A549 (cell line): ENCODE measurements around the gene SLC22A13.

Source experiments
- CEBPB ChIP-seq, 2 experiments: fragments of >200 bp in 1 of 2; sonication (Bioruptor Twin) in 1 of 2; formaldehyde crosslinking in 1 of 2; IDR thresholded peaks; 2 replicates each; pipeline ENCODE4 v1.6.1; 2012 to 2016
- CHD2 ChIP-seq: fragments of 150-350 bp; IDR thresholded peaks from 2 replicates; pipeline ENCODE4 v1.6.1; 2014; ENCODE audit warnings: low read length; ENCODE audit not compliant: partially characterized antibody
- EP300 ChIP-seq, 2 experiments: fragments of >200 bp; sonication (Bioruptor Twin); formaldehyde crosslinking; IDR thresholded peaks; 2 replicates in 1 of 2; 3 replicates in 1 of 2; pipeline ENCODE4 v1.6.1; 2016 to 2017
- GATA3 ChIP-seq: IDR thresholded peaks from 2 replicates; pipeline ENCODE4 v1.6.1; 2012; ENCODE audit warnings: borderline replicate concordance
- HEYL ChIP-seq: fragments of 250-450 bp; sonication (Bioruptor Pico); IDR thresholded peaks from 2 replicates; pipeline ENCODE4 v1.8.0; 2021; ENCODE audit warnings: mild to moderate bottlenecking, moderate library complexity
- MAZ ChIP-seq: fragments of 150-350 bp; IDR thresholded peaks from 2 replicates; pipeline ENCODE4 v1.6.1; 2014; ENCODE audit warnings: antibody characterized with exemption, low read depth, low read length, borderline replicate concordance
- PHF8 ChIP-seq: fragments of 200-600 bp; sonication (generic); IDR thresholded peaks from 2 replicates; pipeline ENCODE4 v1.6.1; 2016; ENCODE audit warnings: low read depth, mild to moderate bottlenecking, antibody characterized with exemption, moderate library complexity, borderline replicate concordance
- POLR2A ChIP-seq: IDR thresholded peaks from 2 replicates; pipeline ENCODE4 v1.6.1; 2012; ENCODE audit warnings: mild to moderate bottlenecking, low read length
- RAD21 ChIP-seq, 2 experiments: fragments of >200 bp in 1 of 2; sonication (Bioruptor Twin) in 1 of 2; formaldehyde crosslinking in 1 of 2; IDR thresholded peaks in 1 of 2; conservative IDR thresholded peaks in 1 of 2; 2 replicates in 1 of 2; 3 replicates in 1 of 2; pipeline ENCODE4 v1.6.1; 2012 to 2018; ENCODE audit warnings: inconsistent platforms in 1 of 2
- RFX5 ChIP-seq: fragments of 450-650 bp; IDR thresholded peaks from 2 replicates; pipeline ENCODE4 v1.7.1; 2014; ENCODE audit warnings: antibody characterized with exemption, mild to moderate bottlenecking, moderate library complexity
- ZFP36 ChIP-seq: fragments of 450-650 bp; IDR thresholded peaks from 2 replicates; pipeline ENCODE4 v1.6.1; 2014; ENCODE audit warnings: borderline replicate concordance; ENCODE audit not compliant: partially characterized antibody
- TF ChIP-seq, protein P1 (sequence below): fragments of >200 bp; sonication (Bioruptor Twin); formaldehyde crosslinking; IDR thresholded peaks from 3 replicates; pipeline ENCODE4 v1.5.1; 2016

- TF ChIP-seq CHD2 = no peak
- no peak for TF ChIP-seq EP300 (IDR thresholded peaks at IDR 0.05)
- TF ChIP-seq POLR2A = no peak
- TF ChIP-seq, protein P1, sequence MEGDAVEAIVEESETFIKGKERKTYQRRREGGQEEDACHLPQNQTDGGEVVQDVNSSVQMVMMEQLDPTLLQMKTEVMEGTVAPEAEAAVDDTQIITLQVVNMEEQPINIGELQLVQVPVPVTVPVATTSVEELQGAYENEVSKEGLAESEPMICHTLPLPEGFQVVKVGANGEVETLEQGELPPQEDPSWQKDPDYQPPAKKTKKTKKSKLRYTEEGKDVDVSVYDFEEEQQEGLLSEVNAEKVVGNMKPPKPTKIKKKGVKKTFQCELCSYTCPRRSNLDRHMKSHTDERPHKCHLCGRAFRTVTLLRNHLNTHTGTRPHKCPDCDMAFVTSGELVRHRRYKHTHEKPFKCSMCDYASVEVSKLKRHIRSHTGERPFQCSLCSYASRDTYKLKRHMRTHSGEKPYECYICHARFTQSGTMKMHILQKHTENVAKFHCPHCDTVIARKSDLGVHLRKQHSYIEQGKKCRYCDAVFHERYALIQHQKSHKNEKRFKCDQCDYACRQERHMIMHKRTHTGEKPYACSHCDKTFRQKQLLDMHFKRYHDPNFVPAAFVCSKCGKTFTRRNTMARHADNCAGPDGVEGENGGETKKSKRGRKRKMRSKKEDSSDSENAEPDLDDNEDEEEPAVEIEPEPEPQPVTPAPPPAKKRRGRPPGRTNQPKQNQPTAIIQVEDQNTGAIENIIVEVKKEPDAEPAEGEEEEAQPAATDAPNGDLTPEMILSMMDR = no peak
- no peak for TF ChIP-seq GATA3
- TF ChIP-seq PHF8 = no peak
- no peak for TF ChIP-seq CEBPB (IDR thresholded peaks at IDR 0.05)
- TF ChIP-seq HEYL (CRISPR knock-in tag) = no peak
- no peak for TF ChIP-seq RAD21 (conservative IDR thresholded peaks at IDR 0.05 in 1 of 2, IDR thresholded peaks at IDR 0.05 in 1 of 2)
- no peak for TF ChIP-seq RFX5
- no peak for TF ChIP-seq MAZ
- no peak for TF ChIP-seq ZFP36
Measured at GRCh38 chr3:38253704-38254103, 11.9 kb upstream of the SLC22A13 start.
